ENCODE measurements around the gene CPEB1. TPM values are rescaled to one million over a fixed set of nuclear protein-coding genes. Genes with fewer than 3 reads are reported as not detected.

The CPEB1 gene
- 1 to 10 TPM in 3 of 4 donors, under 1 TPM in 1; 0.53 to 4.2 (median 1.9) TPM for total RNA-seq

GRCh38 chr15:82647045-82647834 lies at the start of gene CPEB1:
CPEB1 (minus strand) TSS chr15:82647363; CDS start chr15:82628459, 18,904 bp downstream.
- H3K27ac ChIP-seq = peak within 1 kb of the TSS in 2 of 4 donors; percentile 19 to 25
- H3K9me3 ChIP-seq = peaks cover 0 to 6% (median 0%) of the 10 kb centered on the region in 4 donors
- peaks cover 0 to 22% of the 10 kb centered on the region in 2 donors for H3K27me3 ChIP-seq
- peak in 2 of 3 donors; percentile 57 to 58 for DNase-seq
- peaks cover 0 to 24% (median 8%) of the 10 kb centered on the region in 4 donors for H3K4me1 ChIP-seq
- H3K36me3 ChIP-seq = no peaks in the 10 kb centered on the region
- TF ChIP-seq POLR2A (IDR thresholded peaks at IDR 0.05) = no peak
- TF ChIP-seq CTCF (IDR thresholded peaks at IDR 0.05) = no peak
- H3K4me3 ChIP-seq = peak within 1 kb of the TSS; percentile 43 to 62 (median 60)

DNA sequence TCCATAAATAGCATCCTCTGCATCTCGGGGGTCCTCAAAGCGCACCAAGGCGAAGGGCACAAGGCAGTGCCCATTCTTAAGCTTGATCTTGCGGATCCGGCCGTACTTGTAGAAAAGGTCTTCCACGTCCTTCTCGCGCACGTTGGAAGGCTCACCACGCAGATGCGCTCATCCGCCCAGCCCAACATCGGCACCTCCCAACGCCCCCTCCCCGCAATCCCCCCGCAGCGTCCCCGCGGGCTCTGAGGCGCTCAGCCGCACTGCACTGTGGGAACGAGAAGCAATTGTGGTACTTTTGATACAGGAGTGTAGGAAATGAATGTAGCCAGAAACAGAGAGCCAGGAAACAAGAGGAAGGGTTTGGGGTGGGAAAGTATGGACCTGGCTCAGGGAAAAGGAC lies 45.0 kb upstream of the CPEB1 start:
- no peaks in the 10 kb centered on the region for H3K9me3 ChIP-seq
- no peak overlapping the region for H3K27ac ChIP-seq
- TF ChIP-seq POLR2A (IDR thresholded peaks at IDR 0.05) (no peak), CTCF (IDR thresholded peaks at IDR 0.05) (no peak)
- H3K27me3 ChIP-seq = no peaks in the 10 kb centered on the region
- peak in 1 of 3 donors; percentile 18 for DNase-seq
- no peak overlapping the region for H3K4me3 ChIP-seq
- no peaks in the 10 kb centered on the region for H3K36me3 ChIP-seq
- no peaks in the 10 kb centered on the region for H3K4me1 ChIP-seq

GRCh38 chr15:82689147-82689546 lies 42.0 kb upstream of the CPEB1 start:
- Histone ChIP-seq H3K4me1 (no peaks in the 10 kb centered on the region), H3K4me3 (no peak overlapping the region), H3K36me3 (no peaks in the 10 kb centered on the region), H3K27me3 (no peaks in the 10 kb centered on the region), H3K27ac (no peak overlapping the region), H3K9me3 (no peaks in the 10 kb centered on the region)
- TF ChIP-seq CTCF (IDR thresholded peaks at IDR 0.05) (no peak), POLR2A (IDR thresholded peaks at IDR 0.05) (no peak)
- DNase-seq = no peak

- Histone ChIP-seq H3K36me3 (no peaks in the 10 kb centered on the region), H3K4me3 (no peak overlapping the region), H3K27me3 (no peaks in the 10 kb centered on the region), H3K4me1 (no peaks in the 10 kb centered on the region), H3K27ac (no peak overlapping the region), H3K9me3 (no peaks in the 10 kb centered on the region)
- no peak for TF ChIP-seq CTCF (IDR thresholded peaks at IDR 0.05)
- no peak for TF ChIP-seq POLR2A (IDR thresholded peaks at IDR 0.05)
- no peak for DNase-seq
Observed at GRCh38 chr15:82688691-82689090, 41.5 kb upstream of the CPEB1 start.

DNA sequence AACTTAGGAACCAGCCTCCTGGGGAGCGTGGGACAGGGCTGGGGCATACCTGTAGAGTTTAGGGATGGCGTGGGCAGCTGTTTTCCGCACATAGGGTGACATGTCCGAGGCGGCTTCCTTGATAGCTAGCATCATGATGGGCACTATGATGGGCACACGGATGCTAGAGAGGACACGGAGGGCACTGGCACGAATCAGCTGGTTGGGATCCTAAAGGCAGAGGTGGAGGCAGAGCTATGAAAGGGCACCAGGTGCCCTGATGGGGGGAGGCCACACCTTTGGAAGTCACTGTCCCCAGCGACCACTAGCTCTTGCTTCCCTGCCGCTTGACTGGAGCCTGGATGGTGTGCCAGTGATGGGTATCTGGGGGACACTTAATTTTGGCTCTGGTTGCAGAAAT lies 34.2 kb upstream of the CPEB1 start:
- H3K9me3 ChIP-seq = no peaks in the 10 kb centered on the region
- H3K27ac ChIP-seq = no peak overlapping the region
- H3K4me3 ChIP-seq = no peak overlapping the region
- H3K36me3 ChIP-seq = no peaks in the 10 kb centered on the region
- H3K27me3 ChIP-seq = peaks cover 0 to 5% of the 10 kb centered on the region in 2 donors
- TF ChIP-seq POLR2A (IDR thresholded peaks at IDR 0.05) (no peak), CTCF (IDR thresholded peaks at IDR 0.05) (no peak)
- DNase-seq = peak in 1 of 3 donors; percentile 27
- H3K4me1 ChIP-seq = peaks cover 0 to 10% (median 0%) of the 10 kb centered on the region in 4 donors

All from Peyer's patch (tissue), 4 donors.